ENCODE data around the gene PUS10.
A peak's percentile ranks its signal among the peaks of the same experiment; 100 is the strongest.

Gene PUS10

GRCh38 chr2:60963190-60963589 lies 54.9 kb downstream of the PUS10 start:
- ChIA-PET POLR2A (ENCODE audit: low non-redundant PET) (no interaction called here), CTCF (no interaction called here)
- TF ChIP-seq CTCF (conservative IDR thresholded peaks at IDR 0.05; ENCODE audit: low read depth) = no peak
- DNase-seq (ENCODE audit: low spot score) = no peak
- no peak overlapping the region for H3K27ac ChIP-seq

- H3K27ac ChIP-seq = peak overlapping the region; percentile 76
- DNase-seq (ENCODE audit: low spot score) = no peak
- ChIA-PET POLR2A (ENCODE audit: low non-redundant PET) (no interaction called here), CTCF (interaction anchor here (0.6 to 0.8 kb wide), 2 partner anchors 22 to 465 kb away, joined by 3 read pairs; no protein-coding TSS in a partner anchor)
- TF ChIP-seq CTCF (conservative IDR thresholded peaks at IDR 0.05; ENCODE audit: low read depth) = no peak
Observed at GRCh38 chr2:60962528-60962927, 55.5 kb downstream of the PUS10 start.

GRCh38 chr2:60961457-60961856 lies 56.6 kb downstream of the PUS10 start:
- DNase-seq (ENCODE audit: low spot score) = peak; percentile 70
- ChIA-PET POLR2A (ENCODE audit: low non-redundant PET) (no interaction called here), CTCF (no interaction called here)
- TF ChIP-seq CTCF (conservative IDR thresholded peaks at IDR 0.05; ENCODE audit: low read depth) = no peak
- no peak overlapping the region for H3K27ac ChIP-seq

- POLR2A ChIA-PET (ENCODE audit: low non-redundant PET) = no interaction called here
Observed at GRCh38 chr2:60960706-60961105, 57.3 kb downstream of the PUS10 start.

GRCh38 chr2:60959501-60959900 lies 58.6 kb downstream of the PUS10 start:
- CTCF ChIA-PET = interaction anchor here (0.6 kb wide), 1 partner anchor 635 kb away, joined by 5 read pairs; no protein-coding TSS in a partner anchor
- TF ChIP-seq CTCF (conservative IDR thresholded peaks at IDR 0.05; ENCODE audit: low read depth) = no peak
- POLR2A ChIA-PET (ENCODE audit: low non-redundant PET) = interaction anchor here (0.6 kb wide), 1 partner anchor 75 kb away, joined by 4 read pairs; no protein-coding TSS in a partner anchor
- no peak for DNase-seq (ENCODE audit: low spot score)
- peak overlapping the region; percentile 98 for H3K27ac ChIP-seq

More at GRCh38 chr2:60960706-60961105, 57.3 kb downstream of the PUS10 start:
- CTCF ChIA-PET = no interaction called here
- TF ChIP-seq CTCF (conservative IDR thresholded peaks at IDR 0.05; ENCODE audit: low read depth) = no peak
- DNase-seq (ENCODE audit: low spot score) = no peak
- H3K27ac ChIP-seq = no peak overlapping the region

GRCh38 chr2:60958800-60959199 lies 59.3 kb downstream of the PUS10 start:
- POLR2A ChIA-PET (ENCODE audit: low non-redundant PET) = interaction anchor here (0.6 kb wide), 1 partner anchor 75 kb away, joined by 4 read pairs; no protein-coding TSS in a partner anchor
- peak overlapping the region; percentile 98 for H3K27ac ChIP-seq
- no peak for TF ChIP-seq CTCF (conservative IDR thresholded peaks at IDR 0.05; ENCODE audit: low read depth)
- peak; percentile 80 for DNase-seq (ENCODE audit: low spot score)
- CTCF ChIA-PET = no interaction called here
